ENCODE measurements around the gene BORCS5. TPM values are rescaled to one million over a fixed set of nuclear protein-coding genes. Genes with fewer than 3 reads are reported as not detected.

BORCS5 gene
- total and polyA plus RNA-seq, 3 donors from 2014 or later, result 20.3 to 46.3 (median 22.8) TPM

DNA sequence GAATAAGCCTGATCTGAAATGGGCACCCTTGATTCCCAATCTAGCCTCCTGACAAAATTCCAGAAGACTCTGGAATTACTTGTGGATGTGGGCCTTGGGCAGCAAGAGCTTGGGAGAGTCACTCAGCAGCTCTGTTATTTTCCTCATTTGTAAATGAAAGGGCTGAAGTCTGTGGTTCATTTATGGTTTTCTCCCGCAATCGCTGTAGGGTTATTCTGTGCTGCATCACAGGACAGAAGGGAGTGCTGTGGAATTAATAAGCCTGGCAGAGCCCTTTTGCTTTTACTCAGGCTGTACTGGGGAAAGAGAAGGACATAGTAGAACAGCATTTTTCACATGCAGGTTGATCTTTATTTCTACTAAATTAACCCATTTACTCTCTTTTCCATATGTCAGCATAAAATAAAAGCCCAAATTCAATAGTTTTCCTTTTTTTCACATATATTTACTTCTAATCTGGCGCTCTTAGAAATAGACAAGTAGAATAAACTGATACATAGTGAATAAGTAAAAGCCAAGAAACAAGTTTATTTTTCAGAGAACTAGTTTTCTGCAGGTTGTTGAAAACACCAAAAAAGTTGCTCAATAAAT is 156.6 kb downstream of the BORCS5 start:
- intact Hi-C loops (cut with DNase I; ENCODE audit: low total_unique reads), result no loop called here
- no peak overlapping the region for H3K27ac ChIP-seq
- H3K4me1 ChIP-seq, result no peaks in the 10 kb centered on the region
- H3K27me3 ChIP-seq, result no peaks in the 10 kb centered on the region
- no peak for DNase-seq
- H3K9me3 ChIP-seq, result no peaks in the 10 kb centered on the region
- no peaks in the 10 kb centered on the region for H3K36me3 ChIP-seq (ENCODE audit: low read depth, missing control alignments)
- H3K4me3 ChIP-seq, result no peak overlapping the region
- 70 to 72% methylated on average over 3 of the region's 3 CpGs for WGBS, 2 donors
- TF ChIP-seq, protein P1, sequence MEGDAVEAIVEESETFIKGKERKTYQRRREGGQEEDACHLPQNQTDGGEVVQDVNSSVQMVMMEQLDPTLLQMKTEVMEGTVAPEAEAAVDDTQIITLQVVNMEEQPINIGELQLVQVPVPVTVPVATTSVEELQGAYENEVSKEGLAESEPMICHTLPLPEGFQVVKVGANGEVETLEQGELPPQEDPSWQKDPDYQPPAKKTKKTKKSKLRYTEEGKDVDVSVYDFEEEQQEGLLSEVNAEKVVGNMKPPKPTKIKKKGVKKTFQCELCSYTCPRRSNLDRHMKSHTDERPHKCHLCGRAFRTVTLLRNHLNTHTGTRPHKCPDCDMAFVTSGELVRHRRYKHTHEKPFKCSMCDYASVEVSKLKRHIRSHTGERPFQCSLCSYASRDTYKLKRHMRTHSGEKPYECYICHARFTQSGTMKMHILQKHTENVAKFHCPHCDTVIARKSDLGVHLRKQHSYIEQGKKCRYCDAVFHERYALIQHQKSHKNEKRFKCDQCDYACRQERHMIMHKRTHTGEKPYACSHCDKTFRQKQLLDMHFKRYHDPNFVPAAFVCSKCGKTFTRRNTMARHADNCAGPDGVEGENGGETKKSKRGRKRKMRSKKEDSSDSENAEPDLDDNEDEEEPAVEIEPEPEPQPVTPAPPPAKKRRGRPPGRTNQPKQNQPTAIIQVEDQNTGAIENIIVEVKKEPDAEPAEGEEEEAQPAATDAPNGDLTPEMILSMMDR (IDR thresholded peaks at IDR 0.05), result no peak
- TF ChIP-seq POLR2A (IDR thresholded peaks at IDR 0.05), result no peak

DNA sequence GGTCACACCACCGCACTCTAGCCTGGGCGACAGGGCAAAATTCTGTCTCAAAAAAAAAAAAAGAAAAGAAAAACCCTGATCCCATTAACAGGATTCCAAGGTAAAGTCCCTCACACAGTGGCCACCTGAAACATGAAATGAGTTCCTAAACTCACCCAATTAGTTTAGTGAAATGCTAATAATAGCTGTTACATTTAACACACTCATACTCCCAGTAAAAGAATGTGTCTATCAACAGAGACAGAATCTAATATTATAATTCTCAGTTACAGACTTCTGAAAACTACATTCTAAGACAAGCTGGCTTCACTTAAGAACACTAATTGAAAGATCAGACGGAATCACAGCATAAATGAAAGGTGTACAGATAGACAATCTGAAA is 161.6 kb downstream of the BORCS5 start:
- H3K36me3 ChIP-seq (ENCODE audit: low read depth, missing control alignments), result no peaks in the 10 kb centered on the region
- intact Hi-C loops (cut with DNase I; ENCODE audit: low total_unique reads), result no loop called here
- H3K27ac ChIP-seq, result no peak overlapping the region
- no peaks in the 10 kb centered on the region for H3K27me3 ChIP-seq
- 85 to 93% methylated on average over 3 of the region's 3 CpGs for WGBS, 2 donors
- no peaks in the 10 kb centered on the region for H3K4me1 ChIP-seq
- DNase-seq, result no peak
- no peak overlapping the region for H3K4me3 ChIP-seq
- H3K9me3 ChIP-seq, result no peaks in the 10 kb centered on the region
- TF ChIP-seq, protein P1 (IDR thresholded peaks at IDR 0.05), result no peak
- no peak for TF ChIP-seq POLR2A (IDR thresholded peaks at IDR 0.05)

DNA sequence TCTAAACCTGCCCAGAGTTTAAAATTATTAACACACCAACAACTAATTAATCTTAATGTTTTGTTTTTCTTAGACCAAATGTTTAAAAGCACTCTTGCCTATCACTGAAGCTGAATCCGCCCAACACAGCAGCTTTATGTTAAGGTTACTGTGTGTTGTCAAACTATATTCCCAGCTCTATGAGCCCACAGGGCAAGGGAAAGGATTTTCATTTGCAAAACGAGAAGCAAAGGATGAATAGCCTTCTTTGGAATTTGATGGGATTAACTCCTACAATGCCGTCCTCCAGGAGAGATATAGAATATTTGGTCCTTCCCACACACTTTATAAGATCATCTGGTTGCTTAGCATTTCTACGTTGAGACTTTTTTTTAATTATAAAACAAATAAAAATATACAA is 162.0 kb downstream of the BORCS5 start:
- intact Hi-C loops (cut with DNase I; ENCODE audit: low total_unique reads), result no loop called here
- Histone ChIP-seq H3K36me3 (ENCODE audit: low read depth, missing control alignments) (no peaks in the 10 kb centered on the region), H3K27me3 (no peaks in the 10 kb centered on the region), H3K9me3 (no peaks in the 10 kb centered on the region), H3K4me1 (no peaks in the 10 kb centered on the region), H3K4me3 (no peak overlapping the region), H3K27ac (no peak overlapping the region)
- WGBS, 2 donors, result 66 to 81% methylated on average over 4 of the region's 4 CpGs
- no peak for DNase-seq
- no peak for TF ChIP-seq POLR2A (IDR thresholded peaks at IDR 0.05)
- TF ChIP-seq, protein P1 (IDR thresholded peaks at IDR 0.05), result no peak

Other genes with a start within 250 kb of the BORCS5 start
- gene LRP6, start 90.0 kb upstream of the BORCS5 start, total RNA-seq, result 10 to 100 TPM; 39.3 to 42.6 TPM
- gene LRP6, start 90.0 kb upstream of the BORCS5 start, polyA plus RNA-seq (ENCODE audit: insufficient read depth, low read depth, low replicate concordance), result 11.5 TPM
- gene MANSC1, start 6.8 kb upstream of the BORCS5 start, total RNA-seq, result 10 to 100 TPM; 24.0 to 24.7 TPM
- 30.3 TPM for gene MANSC1, start 6.8 kb upstream of the BORCS5 start, polyA plus RNA-seq (ENCODE audit: insufficient read depth, low read depth, low replicate concordance)
- 10 to 100 TPM; 42.1 to 48.6 TPM for gene DUSP16, start 205.8 kb downstream of the BORCS5 start, total RNA-seq
- gene DUSP16, start 205.8 kb downstream of the BORCS5 start, polyA plus RNA-seq (ENCODE audit: insufficient read depth, low read depth, low replicate concordance), result 22.5 TPM

Measured in testis (tissue), 3 donors.